GM23338 (cell line): ENCODE data around the gene STIL. TPM values are rescaled to one million over a fixed set of nuclear protein-coding genes. Genes with fewer than 3 reads are reported as not detected.

Experiments
- ATAC-seq: fragments of 200-7000 bp; cut with Tn5 transposase; 3 replicates; pipeline ENCODE4 v1.9.1; 2020
- DNase-seq: peaks from one replicate; pipeline ENCODE4 v3.0.0-alpha.2; 2015; ENCODE audit warnings: low spot score
- H2AFZ ChIP-seq: fragments of 200-600 bp; sonication (generic); 2 replicates; pipeline ENCODE4 v1.8.0; 2016; ENCODE audit warnings: antibody characterized with exemption, mild to moderate bottlenecking, moderate library complexity
- H3F3A ChIP-seq: fragments of 200-600 bp; sonication (generic); replicated peaks from 2 replicates; pipeline ENCODE4 v1.8.0; 2017; ENCODE audit warnings: antibody characterized with exemption, mixed run types, low read depth
- H3K27ac ChIP-seq: fragments of 200-600 bp; sonication (generic); 2 replicates; pipeline ENCODE4 v1.6.1; 2016; ENCODE audit warnings: low read depth
- H3K27me3 ChIP-seq: fragments of 200-600 bp; sonication (generic); 2 replicates; pipeline ENCODE4 v1.8.0; 2016; ENCODE audit warnings: mild to moderate bottlenecking, mixed run types, moderate library complexity; ENCODE audit not compliant: insufficient read depth
- H3K36me3 ChIP-seq: fragments of 200-600 bp; sonication (generic); 2 replicates; pipeline ENCODE4 v1.8.0; 2016; ENCODE audit warnings: mild to moderate bottlenecking; ENCODE audit not compliant: insufficient read depth
- H3K4me1 ChIP-seq: fragments of 200-600 bp; sonication (generic); 2 replicates; pipeline ENCODE4 v1.8.0; 2016; ENCODE audit warnings: mild to moderate bottlenecking, moderate library complexity; ENCODE audit not compliant: insufficient read depth
- H3K4me2 ChIP-seq: fragments of 200-600 bp; sonication (generic); 2 replicates; pipeline ENCODE4 v1.7.1; 2017; ENCODE audit warnings: mixed run types
- H3K4me3 ChIP-seq: fragments of 200-600 bp; sonication (generic); 2 replicates; pipeline ENCODE4 v1.6.1; 2016; ENCODE audit warnings: mixed run types
- H3K79me2 ChIP-seq: fragments of 200-600 bp; sonication (generic); replicated peaks from 2 replicates; pipeline ENCODE4 v1.8.0; 2017; ENCODE audit warnings: mild to moderate bottlenecking; ENCODE audit not compliant: insufficient read depth
- H3K9me2 ChIP-seq: fragments of 200-600 bp; sonication (generic); 2 replicates; pipeline ENCODE4 v1.8.0; 2017; ENCODE audit not compliant: insufficient read depth
- H4K20me1 ChIP-seq: fragments of 200-600 bp; sonication (generic); replicated peaks from 2 replicates; pipeline ENCODE4 v1.8.0; 2017; ENCODE audit warnings: mild to moderate bottlenecking; ENCODE audit not compliant: insufficient read depth
- H3K27ac Mint-ChIP-seq: 2 replicates; pipeline ENCODE4 v1.8.0; 2020; ENCODE audit warnings: inconsistent platforms, mild to moderate bottlenecking, moderate library complexity, mixed read lengths
- H3K27me3 Mint-ChIP-seq: 3 replicates; pipeline ENCODE4 v1.8.0; 2022; ENCODE audit warnings: low read depth, mild to moderate bottlenecking, moderate library complexity, mixed read lengths, inconsistent platforms; ENCODE audit not compliant: insufficient read depth, poor library complexity
- H3K36me3 Mint-ChIP-seq: 3 replicates; pipeline ENCODE4 v1.8.0; 2021; ENCODE audit warnings: low read depth, mild to moderate bottlenecking, inconsistent platforms, moderate library complexity, mixed read lengths
- H3K4me1 Mint-ChIP-seq: 3 replicates; pipeline ENCODE4 v1.8.0; 2020; ENCODE audit warnings: mild to moderate bottlenecking, inconsistent platforms, mixed read lengths
- H3K4me3 Mint-ChIP-seq: 3 replicates; pipeline ENCODE4 v1.8.0; 2021; ENCODE audit warnings: moderate library complexity, mild to moderate bottlenecking, inconsistent platforms, mixed read lengths
- H3K9me3 Mint-ChIP-seq: 3 replicates; pipeline ENCODE4 v1.8.0; 2020; ENCODE audit warnings: moderate library complexity, mild to moderate bottlenecking, inconsistent platforms, mixed read lengths
- CREB1 ChIP-seq: fragments of 250-450 bp; sonication (Bioruptor Pico); IDR thresholded peaks from 2 replicates; pipeline ENCODE4 v1.5.0; 2020; ENCODE audit warnings: low read depth, mild to moderate bottlenecking, moderate library complexity
- ETS1 ChIP-seq: IDR thresholded peaks from 2 replicates; pipeline ENCODE4 v1.6.1; 2016; ENCODE audit warnings: antibody characterized with exemption
- EZH2 ChIP-seq: fragments of 200-600 bp; sonication (generic); IDR thresholded peaks from one replicate; pipeline ENCODE4 v1.8.0; 2017; ENCODE audit warnings: antibody characterized with exemption, mild to moderate bottlenecking, low read depth; ENCODE audit not compliant: unreplicated experiment
- EZH2phosphoT487 ChIP-seq: fragments of 200-600 bp; sonication (generic); IDR thresholded peaks from one replicate; pipeline ENCODE4 v1.8.1; 2018; ENCODE audit warnings: antibody characterized with exemption; ENCODE audit not compliant: unreplicated experiment
- JUNB ChIP-seq: IDR thresholded peaks from one replicate; pipeline ENCODE4 v1.6.1; 2016; ENCODE audit warnings: antibody characterized with exemption; ENCODE audit not compliant: unreplicated experiment
- NANOG ChIP-seq: IDR thresholded peaks from 2 replicates; pipeline ENCODE4 v1.6.1; 2016; ENCODE audit warnings: antibody characterized with exemption, borderline replicate concordance
- POLR2AphosphoS5 ChIP-seq: IDR thresholded peaks from 2 replicates; pipeline ENCODE4 v1.6.1; 2016; ENCODE audit warnings: antibody characterized with exemption, low read depth
- REST ChIP-seq: IDR thresholded peaks from one replicate; pipeline ENCODE4 v1.6.1; 2018; ENCODE audit warnings: antibody characterized with exemption; ENCODE audit not compliant: unreplicated experiment
- STAT1 ChIP-seq: IDR thresholded peaks from one replicate; pipeline ENCODE4 v1.6.1; 2016; ENCODE audit warnings: antibody characterized with exemption; ENCODE audit not compliant: unreplicated experiment
- ZNF114 ChIP-seq: fragments of 250-450 bp; sonication (Bioruptor Pico); IDR thresholded peaks from 2 replicates; pipeline ENCODE4 v1.5.0; 2020; ENCODE audit warnings: mild to moderate bottlenecking, moderate library complexity
- ZNF462 ChIP-seq: fragments of 250-450 bp; sonication (Bioruptor Pico); IDR thresholded peaks from 2 replicates; pipeline ENCODE4 v1.5.0; 2020; ENCODE audit warnings: mild to moderate bottlenecking, moderate library complexity
- polyA plus RNA-seq: library from polyadenylated mRNA; unstranded; fragments of >200 nt; fragmentation: Nextera tagmentation; extraction: Ambion mirVana; gene quantifications from 2 replicates; pipeline ENCODE4 v1.2.1, GENCODE V29; 2016
- total RNA-seq: library from RNA; depleted of rRNA; stranded (reverse); fragments of >200 nt; shearing (Covaris generic); gene quantifications from 2 replicates; pipeline ENCODE4 v1.2.3, GENCODE V29; 2014

STIL gene
- total and polyA plus RNA-seq, 2 experiments from 2014 or later, result 15.6 to 38.2 TPM

GRCh38 chr1:47302472-47302871, 11.5 kb downstream of the STIL start:
- Mint-ChIP-seq H3K36me3 (peaks cover 62% of the 10 kb centered on the region), H3K4me1 (peaks cover 10% of the 10 kb centered on the region), H3K27ac (no peak overlapping the region), H3K4me3 (no peak overlapping the region), H3K9me3 (no peaks in the 10 kb centered on the region), H3K27me3 (no peaks in the 10 kb centered on the region)
- Histone ChIP-seq H2AFZ (no peak overlapping the region), H3K27ac (no peak overlapping the region), H3K4me2 (no peak overlapping the region), H3K27me3 (no peaks in the 10 kb centered on the region), H3K79me2 (peaks cover 30% of the 10 kb centered on the region), H3F3A (no peaks in the 10 kb centered on the region), H3K9me2 (no peaks in the 10 kb centered on the region), H3K36me3 (peaks cover 59% of the 10 kb centered on the region), H4K20me1 (peaks cover 17% of the 10 kb centered on the region), H3K4me1 (peaks cover 13% of the 10 kb centered on the region; the same call in 1 of the 2 replicates), H3K4me3 (no peak overlapping the region)
- ATAC-seq (no peak), DNase-seq (no peak)
- TF ChIP-seq REST, result no peak
- TF ChIP-seq ETS1, result no peak
- TF ChIP-seq STAT1, result no peak
- TF ChIP-seq EZH2phosphoT487, result no peak
- TF ChIP-seq ZNF462 (CRISPR knock-in tag), result no peak
- no peak for TF ChIP-seq JUNB
- no peak for TF ChIP-seq ZNF114 (CRISPR knock-in tag)
- TF ChIP-seq NANOG, result no peak
- no peak for TF ChIP-seq POLR2AphosphoS5
- no peak for TF ChIP-seq CREB1 (CRISPR knock-in tag)
- TF ChIP-seq EZH2, result no peak
